Neural progenitor cell (in vitro differentiated cells): ENCODE results near the gene AK8. TPM values are rescaled to one million over a fixed set of nuclear protein-coding genes. Genes with fewer than 3 reads are reported as not detected.

Experiments
- DNase-seq: peaks from one replicate; pipeline ENCODE4 v3.0.0-alpha.2; 2016; ENCODE audit warnings: low spot score
- H2AFZ ChIP-seq: fragments of 200-600 bp; sonication (generic); replicated peaks from 2 replicates; pipeline ENCODE4 v1.6.1; 2016; ENCODE audit warnings: antibody characterized with exemption
- H3F3A ChIP-seq: fragments of 200-600 bp; sonication (generic); 2 replicates; pipeline ENCODE4 v1.6.1; 2016; ENCODE audit warnings: antibody characterized with exemption, low read depth
- H3K27ac ChIP-seq: fragments of 200-600 bp; sonication (generic); 2 replicates; pipeline ENCODE4 v1.5.1; 2016; ENCODE audit warnings: mild to moderate bottlenecking
- H3K27me3 ChIP-seq: fragments of 200-600 bp; sonication (generic); 2 replicates; pipeline ENCODE4 v1.6.1; 2016; ENCODE audit warnings: mild to moderate bottlenecking, moderate library complexity
- H3K36me3 ChIP-seq: fragments of 200-600 bp; sonication (generic); 2 replicates; pipeline ENCODE4 v1.5.1; 2016
- H3K4me1 ChIP-seq: fragments of 200-600 bp; sonication (generic); 2 replicates; pipeline ENCODE4 v1.6.1; 2016; ENCODE audit warnings: mixed run types
- H3K4me2 ChIP-seq: fragments of 200-600 bp; sonication (generic); 2 replicates; pipeline ENCODE4 v1.6.1; 2016
- H3K4me3 ChIP-seq: fragments of 200-600 bp; sonication (generic); 2 replicates; pipeline ENCODE4 v1.5.1; 2016
- H3K79me2 ChIP-seq: fragments of 200-600 bp; sonication (generic); 2 replicates; pipeline ENCODE4 v1.6.1; 2016; ENCODE audit warnings: low read depth
- H3K9ac ChIP-seq: fragments of 200-600 bp; sonication (generic); 2 replicates; pipeline ENCODE4 v1.6.1; 2016
- H3K9me3 ChIP-seq: fragments of 200-600 bp; sonication (generic); 2 replicates; pipeline ENCODE4 v1.5.1; 2016; ENCODE audit warnings: low read depth
- H4K20me1 ChIP-seq: fragments of 200-600 bp; sonication (generic); 2 replicates; pipeline ENCODE4 v1.6.1; 2016; ENCODE audit warnings: low read depth
- H3K27ac Mint-ChIP-seq: 3 replicates; pipeline ENCODE4 v1.8.0; 2021; ENCODE audit warnings: mixed read lengths
- H3K27me3 Mint-ChIP-seq: 2 replicates; pipeline ENCODE4 v1.8.0; 2022; ENCODE audit warnings: low read depth, mild to moderate bottlenecking, inconsistent platforms, moderate library complexity, mixed read lengths; ENCODE audit not compliant: insufficient read depth
- H3K36me3 Mint-ChIP-seq: 3 replicates; pipeline ENCODE4 v1.8.0; 2021; ENCODE audit warnings: mixed read lengths
- H3K4me1 Mint-ChIP-seq: 3 replicates; pipeline ENCODE4 v1.8.0; 2021; ENCODE audit warnings: mixed read lengths
- H3K4me3 Mint-ChIP-seq: 3 replicates; pipeline ENCODE4 v1.8.0; 2021; ENCODE audit warnings: mild to moderate bottlenecking, moderate library complexity, mixed read lengths
- H3K9me3 Mint-ChIP-seq: 3 replicates; pipeline ENCODE4 v1.8.0; 2020; ENCODE audit warnings: mixed read lengths
- CTCF ChIP-seq: fragments of 200-600 bp; sonication (generic); IDR thresholded peaks from 2 replicates; pipeline ENCODE4 v1.5.1; 2017; ENCODE audit warnings: antibody characterized with exemption, mild to moderate bottlenecking
- EZH2 ChIP-seq: fragments of 200-600 bp; sonication (generic); IDR thresholded peaks from 2 replicates; pipeline ENCODE4 v1.6.1; 2017; ENCODE audit warnings: antibody characterized with exemption, mild to moderate bottlenecking, moderate library complexity
- EZH2phosphoT487 ChIP-seq: fragments of 200-600 bp; sonication (generic); IDR thresholded peaks from 2 replicates; pipeline ENCODE4 v1.6.1; 2017; ENCODE audit warnings: antibody characterized with exemption
- total RNA-seq: library from RNA; depleted of rRNA; stranded (reverse); fragments of >200 nt; gene quantifications from 2 replicates; pipeline ENCODE4 v1.2.3, GENCODE V29; 2015; ENCODE audit warnings: low replicate concordance

AK8 gene
- total RNA-seq, 1 donor from 2014 or later: 0.43 TPM

GRCh38 chr9:132708769-132709430, 169.2 kb downstream of the AK8 start:
- peaks cover 2% of the 10 kb centered on the region for H3K27me3 Mint-ChIP-seq
- no peak overlapping the region for H3K4me3 ChIP-seq
- H3K4me2 ChIP-seq: no peak overlapping the region
- no peaks in the 10 kb centered on the region for H3K27me3 ChIP-seq
- TF ChIP-seq CTCF (no peak), EZH2phosphoT487 (no peak), EZH2 (no peak)
- no peaks in the 10 kb centered on the region for H3K4me1 ChIP-seq
- no peak overlapping the region for H3K4me3 Mint-ChIP-seq
- H2AFZ ChIP-seq: no peak overlapping the region
- H3K79me2 ChIP-seq: no peaks in the 10 kb centered on the region
- peaks cover 2% of the 10 kb centered on the region for H3K9me3 Mint-ChIP-seq
- no peaks in the 10 kb centered on the region for H3K9me3 ChIP-seq
- H3K27ac ChIP-seq: no peak overlapping the region
- no peak overlapping the region for H3K27ac Mint-ChIP-seq
- no peaks in the 10 kb centered on the region for H3K4me1 Mint-ChIP-seq
- H3K36me3 Mint-ChIP-seq: no peaks in the 10 kb centered on the region
- no peak overlapping the region for H3K9ac ChIP-seq
- H4K20me1 ChIP-seq: no peaks in the 10 kb centered on the region
- H3F3A ChIP-seq: no peaks in the 10 kb centered on the region
- no peak for DNase-seq
- H3K36me3 ChIP-seq: no peaks in the 10 kb centered on the region

- Histone ChIP-seq H3K79me2 (no peaks in the 10 kb centered on the region), H3K4me1 (no peaks in the 10 kb centered on the region), H3K9ac (no peak overlapping the region), H3K36me3 (no peaks in the 10 kb centered on the region), H3F3A (no peaks in the 10 kb centered on the region), H3K9me3 (no peaks in the 10 kb centered on the region), H4K20me1 (no peaks in the 10 kb centered on the region), H3K4me3 (no peak overlapping the region), H3K27ac (no peak overlapping the region), H3K27me3 (no peaks in the 10 kb centered on the region), H3K4me2 (no peak overlapping the region), H2AFZ (no peak overlapping the region)
- Mint-ChIP-seq H3K4me1 (no peaks in the 10 kb centered on the region), H3K27ac (no peak overlapping the region), H3K4me3 (no peak overlapping the region), H3K9me3 (peaks cover 6% of the 10 kb centered on the region), H3K36me3 (no peaks in the 10 kb centered on the region), H3K27me3 (peaks cover 2% of the 10 kb centered on the region)
- no peak for DNase-seq
- TF ChIP-seq EZH2: no peak
- no peak for TF ChIP-seq EZH2phosphoT487
- TF ChIP-seq CTCF: no peak
Observed at GRCh38 chr9:132708239-132708638, 169.8 kb downstream of the AK8 start.

- Histone ChIP-seq H3F3A (no peaks in the 10 kb centered on the region), H2AFZ (no peak overlapping the region), H3K9me3 (peaks cover 3% of the 10 kb centered on the region), H3K9ac (no peak overlapping the region), H3K4me2 (no peak overlapping the region), H3K36me3 (no peaks in the 10 kb centered on the region), H3K27me3 (no peaks in the 10 kb centered on the region), H3K4me1 (no peaks in the 10 kb centered on the region), H3K79me2 (no peaks in the 10 kb centered on the region), H3K4me3 (no peak overlapping the region), H4K20me1 (no peaks in the 10 kb centered on the region), H3K27ac (no peak overlapping the region)
- Mint-ChIP-seq H3K9me3 (peaks cover 15% of the 10 kb centered on the region), H3K27me3 (peaks cover 2% of the 10 kb centered on the region), H3K36me3 (no peaks in the 10 kb centered on the region), H3K27ac (no peak overlapping the region), H3K4me1 (no peaks in the 10 kb centered on the region), H3K4me3 (no peak overlapping the region)
- DNase-seq: no peak
- no peak for TF ChIP-seq EZH2phosphoT487
- TF ChIP-seq EZH2: no peak
- no peak for TF ChIP-seq CTCF
Observed at GRCh38 chr9:132703336-132703735, 174.7 kb downstream of the AK8 start.
